Neural cell (in vitro differentiated cells): ENCODE results near the gene IPO4. TPM values are rescaled to one million over a fixed set of nuclear protein-coding genes. Genes with fewer than 3 reads are reported as not detected.
A peak's percentile ranks its signal among the peaks of the same experiment; 100 is the strongest.

Experiments
- H2AFZ ChIP-seq: fragments of 200-600, 300-800 bp; sonication (generic), shearing (Covaris generic); 2 replicates; pipeline ENCODE4 v1.6.0; 2014; ENCODE audit warnings: low read depth, mild to moderate bottlenecking, antibody characterized with exemption, low read length, moderate library complexity
- H3F3A ChIP-seq: fragments of 200-600 bp; shearing (Covaris generic); 2 replicates; pipeline ENCODE4 v1.6.1; 2016; ENCODE audit warnings: mild to moderate bottlenecking, moderate library complexity, mixed read lengths, antibody characterized with exemption, low read length; ENCODE audit not compliant: insufficient read depth, poor library complexity, severe bottlenecking
- H3K27ac ChIP-seq: fragments of 200-600, 300-800 bp; sonication (generic), shearing (Covaris generic); 2 replicates; pipeline ENCODE4 v1.5.1; 2014; ENCODE audit warnings: mild to moderate bottlenecking, low read length, moderate library complexity
- H3K27me3 ChIP-seq: fragments of 300-800, 200-600 bp; sonication (generic), shearing (Covaris generic); 2 replicates; pipeline ENCODE4 v1.6.0; 2014; ENCODE audit warnings: mild to moderate bottlenecking, low read depth, low read length, moderate library complexity; ENCODE audit not compliant: insufficient read depth
- H3K36me3 ChIP-seq: fragments of 300-800, 200-600 bp; sonication (generic), shearing (Covaris generic); 2 replicates; pipeline ENCODE4 v1.5.1; 2014; ENCODE audit warnings: mild to moderate bottlenecking, antibody characterized with exemption, low read length, moderate library complexity; ENCODE audit not compliant: insufficient read depth
- H3K4me2 ChIP-seq: fragments of 300-800, 200-600 bp; sonication (generic), shearing (Covaris generic); 2 replicates; pipeline ENCODE4 v1.6.0; 2014; ENCODE audit warnings: mild to moderate bottlenecking, low read length
- H3K4me3 ChIP-seq: fragments of 300-800, 200-600 bp; sonication (generic), shearing (Covaris generic); 2 replicates; pipeline ENCODE4 v1.5.1; 2014; ENCODE audit warnings: mild to moderate bottlenecking, low read length, moderate library complexity
- H3K79me2 ChIP-seq: fragments of 200-600 bp; shearing (Covaris generic); replicated peaks from 2 replicates; pipeline ENCODE4 v1.6.0; 2014; ENCODE audit warnings: mild to moderate bottlenecking, low read length, moderate library complexity; ENCODE audit not compliant: insufficient read depth
- H3K9ac ChIP-seq: fragments of 300-800, 200-600 bp; sonication (generic), shearing (Covaris generic); 2 replicates; pipeline ENCODE4 v1.6.1; 2016; ENCODE audit warnings: mild to moderate bottlenecking, low read length, mixed read lengths
- H3K9me2 ChIP-seq: fragments of 200-600 bp; shearing (Covaris generic); 2 replicates; pipeline ENCODE4 v1.6.1; 2016; ENCODE audit warnings: mild to moderate bottlenecking, low read length, mixed read lengths; ENCODE audit not compliant: insufficient read depth
- H3K9me3 ChIP-seq: fragments of 200-600, 300-800 bp; sonication (generic), shearing (Covaris generic); 2 replicates; pipeline ENCODE4 v1.6.1; 2016; ENCODE audit warnings: mild to moderate bottlenecking, mixed run types, low read length, moderate library complexity, mixed read lengths
- H4K20me1 ChIP-seq: fragments of 200-600 bp; shearing (Covaris generic); 2 replicates; pipeline ENCODE4 v1.6.1; 2016; ENCODE audit warnings: mild to moderate bottlenecking, mixed run types; ENCODE audit not compliant: insufficient read depth
- CTCF ChIP-seq: fragments of 450-650 bp; IDR thresholded peaks from 2 replicates; pipeline ENCODE4 v1.5.1; 2014; ENCODE audit warnings: antibody characterized with exemption, mild to moderate bottlenecking, moderate library complexity; ENCODE audit not compliant: poor library complexity, severe bottlenecking
- EP300 ChIP-seq: fragments of 450-650 bp; conservative IDR thresholded peaks from 2 replicates; pipeline ENCODE4 v1.6.1; 2014; ENCODE audit warnings: antibody characterized with exemption, mild to moderate bottlenecking, moderate library complexity; ENCODE audit not compliant: poor library complexity, severe bottlenecking
- EZH2 ChIP-seq: fragments of 200-600, 300-800 bp; shearing (Covaris generic), sonication (generic); IDR thresholded peaks from 2 replicates; pipeline ENCODE4 v1.6.1; 2014; ENCODE audit warnings: antibody characterized with exemption, low read length, borderline replicate concordance, mild to moderate bottlenecking; ENCODE audit not compliant: insufficient read depth, poor library complexity, severe bottlenecking
- MXI1 ChIP-seq: fragments of 450-650 bp; conservative IDR thresholded peaks from 2 replicates; pipeline ENCODE4 v1.6.1; 2014; ENCODE audit warnings: antibody characterized with exemption, mild to moderate bottlenecking; ENCODE audit not compliant: poor library complexity, severe bottlenecking
- POLR2AphosphoS5 ChIP-seq: IDR thresholded peaks from 2 replicates; pipeline ENCODE4 v1.6.1; 2012
- RAD21 ChIP-seq: fragments of 450-650 bp; conservative IDR thresholded peaks from 2 replicates; pipeline ENCODE4 v1.6.1; 2014; ENCODE audit warnings: antibody characterized with exemption, mild to moderate bottlenecking, moderate library complexity
- SMC3 ChIP-seq: fragments of 450-650 bp; conservative IDR thresholded peaks from 2 replicates; pipeline ENCODE4 v1.6.1; 2014; ENCODE audit warnings: antibody characterized with exemption, mild to moderate bottlenecking, moderate library complexity; ENCODE audit not compliant: poor library complexity
- TAF1 ChIP-seq: IDR thresholded peaks from 2 replicates; pipeline ENCODE4 v1.6.1; 2012; ENCODE audit warnings: low read depth
- polyA plus RNA-seq: library from polyadenylated mRNA; depleted of rRNA; stranded (reverse); fragments of >200 nt; gene quantifications from 2 replicates; pipeline ENCODE4 v1.2.3, GENCODE V29; 2014
- TF ChIP-seq, protein P1 (sequence below): IDR thresholded peaks from 2 replicates; pipeline ENCODE4 v1.6.1; 2012; ENCODE audit warnings: borderline replicate concordance

IPO4 gene
- polyA plus RNA-seq, 1 donor from 2014 or later = 9.2 TPM

GRCh38 chr14:24162093-24162492 is 26.5 kb downstream of the IPO4 start:
- Histone ChIP-seq H2AFZ (no peak overlapping the region), H3K36me3 (no peaks in the 10 kb centered on the region), H3K4me2 (no peak overlapping the region), H3K79me2 (no peaks in the 10 kb centered on the region), H4K20me1 (no peaks in the 10 kb centered on the region), H3F3A (no peaks in the 10 kb centered on the region), H3K9ac (no peak overlapping the region), H3K27ac (no peak overlapping the region), H3K4me3 (no peak overlapping the region), H3K9me3 (no peaks in the 10 kb centered on the region), H3K27me3 (no peaks in the 10 kb centered on the region), H3K9me2 (no peaks in the 10 kb centered on the region)
- TF ChIP-seq MXI1 (no peak), EP300 (no peak), SMC3 (no peak), POLR2AphosphoS5 (no peak), EZH2 (no peak), TAF1 (no peak), CTCF (no peak), RAD21 (no peak)
- TF ChIP-seq, protein P1, sequence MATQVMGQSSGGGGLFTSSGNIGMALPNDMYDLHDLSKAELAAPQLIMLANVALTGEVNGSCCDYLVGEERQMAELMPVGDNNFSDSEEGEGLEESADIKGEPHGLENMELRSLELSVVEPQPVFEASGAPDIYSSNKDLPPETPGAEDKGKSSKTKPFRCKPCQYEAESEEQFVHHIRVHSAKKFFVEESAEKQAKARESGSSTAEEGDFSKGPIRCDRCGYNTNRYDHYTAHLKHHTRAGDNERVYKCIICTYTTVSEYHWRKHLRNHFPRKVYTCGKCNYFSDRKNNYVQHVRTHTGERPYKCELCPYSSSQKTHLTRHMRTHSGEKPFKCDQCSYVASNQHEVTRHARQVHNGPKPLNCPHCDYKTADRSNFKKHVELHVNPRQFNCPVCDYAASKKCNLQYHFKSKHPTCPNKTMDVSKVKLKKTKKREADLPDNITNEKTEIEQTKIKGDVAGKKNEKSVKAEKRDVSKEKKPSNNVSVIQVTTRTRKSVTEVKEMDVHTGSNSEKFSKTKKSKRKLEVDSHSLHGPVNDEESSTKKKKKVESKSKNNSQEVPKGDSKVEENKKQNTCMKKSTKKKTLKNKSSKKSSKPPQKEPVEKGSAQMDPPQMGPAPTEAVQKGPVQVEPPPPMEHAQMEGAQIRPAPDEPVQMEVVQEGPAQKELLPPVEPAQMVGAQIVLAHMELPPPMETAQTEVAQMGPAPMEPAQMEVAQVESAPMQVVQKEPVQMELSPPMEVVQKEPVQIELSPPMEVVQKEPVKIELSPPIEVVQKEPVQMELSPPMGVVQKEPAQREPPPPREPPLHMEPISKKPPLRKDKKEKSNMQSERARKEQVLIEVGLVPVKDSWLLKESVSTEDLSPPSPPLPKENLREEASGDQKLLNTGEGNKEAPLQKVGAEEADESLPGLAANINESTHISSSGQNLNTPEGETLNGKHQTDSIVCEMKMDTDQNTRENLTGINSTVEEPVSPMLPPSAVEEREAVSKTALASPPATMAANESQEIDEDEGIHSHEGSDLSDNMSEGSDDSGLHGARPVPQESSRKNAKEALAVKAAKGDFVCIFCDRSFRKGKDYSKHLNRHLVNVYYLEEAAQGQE = no peak

DNA sequence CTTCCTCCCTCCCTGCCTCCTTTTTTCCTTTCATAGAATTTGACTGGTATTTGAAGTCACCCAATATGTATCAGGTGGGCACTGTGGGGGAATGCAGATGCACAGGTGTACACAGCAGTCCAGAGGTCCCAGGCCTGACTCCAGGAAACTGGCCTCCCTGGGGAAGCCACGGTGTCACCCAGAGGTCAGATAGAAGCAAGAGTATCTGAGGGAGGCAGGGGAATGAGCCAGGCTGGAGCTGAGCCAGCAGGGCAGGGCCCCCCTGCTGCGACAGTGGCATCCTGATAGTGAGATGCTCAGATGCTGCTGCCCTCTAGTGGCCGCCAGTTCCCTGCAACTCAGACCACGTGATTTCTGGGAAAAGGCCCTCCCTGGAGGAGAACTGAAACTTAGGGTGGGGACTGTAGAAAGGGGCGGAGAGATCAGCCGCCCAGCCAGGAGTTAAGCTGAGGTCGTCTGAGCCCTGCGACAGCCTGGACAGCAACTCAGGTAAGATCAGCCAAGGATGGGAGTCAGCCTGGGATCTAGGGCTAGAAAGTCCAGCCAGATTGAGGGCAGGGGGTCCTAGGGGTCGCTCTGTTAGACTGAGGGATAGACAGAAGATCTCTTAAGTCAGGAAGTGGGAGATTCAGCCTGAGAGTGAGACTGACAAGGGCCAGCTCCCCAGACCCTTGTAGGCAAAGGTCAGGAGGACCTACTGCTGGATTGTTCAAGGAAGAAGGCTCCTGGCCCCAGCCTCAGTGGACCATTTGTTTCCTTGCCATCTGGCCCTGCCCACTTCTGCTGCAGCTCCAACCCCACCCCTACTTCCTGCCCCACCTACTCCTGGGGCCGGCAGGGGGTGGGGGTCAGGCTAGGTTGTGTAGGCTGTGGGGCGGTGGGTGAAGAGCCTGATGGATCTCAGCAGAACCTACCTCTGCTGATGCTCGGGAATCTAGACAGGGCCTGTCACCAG is 27.5 kb downstream of the IPO4 start, which contains the start of gene IRF9:
Gene IRF9 (plus strand): TSS at position 416 of the 955 bp plus-strand sequence. CDS start 880 bp downstream, outside the sequence.
- Histone ChIP-seq H3K4me2 (no peak within 1 kb of the TSS), H3K9me3 (no peaks in the 10 kb centered on the region), H3K4me3 (no peak within 1 kb of the TSS), H3K27ac (no peak within 1 kb of the TSS), H3K9ac (peak within 1 kb of the TSS; percentile 34), H3K27me3 (no peaks in the 10 kb centered on the region), H3K79me2 (no peaks in the 10 kb centered on the region), H3F3A (no peaks in the 10 kb centered on the region), H2AFZ (no peak within 1 kb of the TSS), H3K36me3 (no peaks in the 10 kb centered on the region), H3K9me2 (no peaks in the 10 kb centered on the region), H4K20me1 (no peaks in the 10 kb centered on the region)
- TF ChIP-seq RAD21 = peak; percentile 83
- TF ChIP-seq EP300 = peak; percentile 43
- no peak for TF ChIP-seq TAF1
- TF ChIP-seq MXI1 = peak; percentile 53
- peak; percentile 97 for TF ChIP-seq CTCF
- TF ChIP-seq, protein P1 = no peak
- TF ChIP-seq SMC3 = peak; percentile 92
- no peak for TF ChIP-seq POLR2AphosphoS5
- TF ChIP-seq EZH2 = no peak
